HG02798 (cell line): ENCODE measurements around the gene SORCS1.

Source experiments
- ATAC-seq: cut with Tn5 transposase; IDR thresholded peaks from one replicate; pipeline ENCODE4 v1.9.1; 2021; ENCODE audit warnings: mild to moderate bottlenecking; ENCODE audit not compliant: unreplicated experiment, poor library complexity

SORCS1 gene

GRCh38 chr10:107163881-107164861 is at the start of gene SORCS1:
Gene SORCS1, minus strand, starts transcription at chr10:107164706.
- no peak for ATAC-seq

GRCh38 chr10:107214261-107214660 is 49.8 kb upstream of the SORCS1 start:
- no peak for ATAC-seq

DNA sequence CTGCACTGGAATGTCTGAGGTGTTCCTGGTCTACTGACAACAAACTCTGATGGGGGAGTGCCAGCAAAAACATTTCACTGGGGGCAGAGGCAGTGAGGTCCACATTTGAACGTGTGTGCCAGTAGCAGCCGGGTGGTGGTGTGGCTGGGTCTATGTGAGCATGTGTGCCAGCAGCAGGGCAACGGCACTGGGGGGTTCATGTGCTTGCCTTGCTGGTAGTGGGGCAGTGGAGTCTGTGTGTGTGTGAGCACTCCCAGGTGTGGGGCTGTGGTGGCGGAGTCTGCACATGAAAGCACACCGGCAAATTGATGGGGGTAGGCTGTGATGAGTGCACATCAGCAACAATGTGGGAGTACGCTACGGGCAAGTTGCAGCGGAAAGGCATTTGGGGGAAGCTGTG is 49.4 kb upstream of the SORCS1 start:
- ATAC-seq = no peak

GRCh38 chr10:107206833-107207232 is 42.3 kb upstream of the SORCS1 start:
- ATAC-seq = no peak

DNA sequence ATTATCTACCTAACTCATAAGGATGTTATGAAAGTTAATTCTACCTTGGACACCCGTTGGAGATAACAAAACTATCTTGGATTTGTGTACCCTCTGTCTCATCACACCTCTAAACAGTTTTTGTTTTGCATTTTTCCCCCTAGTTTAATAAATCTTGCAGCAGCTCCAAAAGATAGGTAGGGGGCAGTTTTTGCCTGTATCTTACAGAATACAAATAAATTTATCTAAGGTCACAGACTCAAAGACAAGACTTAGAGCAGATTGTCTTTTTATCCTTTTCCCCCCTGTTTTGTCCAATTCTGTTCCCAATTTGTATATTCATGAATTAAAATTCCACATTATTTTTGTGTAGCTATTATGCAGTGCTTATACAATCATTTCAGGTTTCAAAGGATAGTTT is 5.0 kb upstream of the SORCS1 start:
- no peak for ATAC-seq

- no peak for ATAC-seq
These were observed 4.2 kb upstream of the SORCS1 start for GRCh38 chr10:107168738-107169137.

GRCh38 chr10:107166403-107166802 is 1.9 kb upstream of the SORCS1 start:
- ATAC-seq = no peak

- no peak for ATAC-seq
These were observed 486 bp upstream of the SORCS1 start for GRCh38 chr10:107164992-107165391.

DNA sequence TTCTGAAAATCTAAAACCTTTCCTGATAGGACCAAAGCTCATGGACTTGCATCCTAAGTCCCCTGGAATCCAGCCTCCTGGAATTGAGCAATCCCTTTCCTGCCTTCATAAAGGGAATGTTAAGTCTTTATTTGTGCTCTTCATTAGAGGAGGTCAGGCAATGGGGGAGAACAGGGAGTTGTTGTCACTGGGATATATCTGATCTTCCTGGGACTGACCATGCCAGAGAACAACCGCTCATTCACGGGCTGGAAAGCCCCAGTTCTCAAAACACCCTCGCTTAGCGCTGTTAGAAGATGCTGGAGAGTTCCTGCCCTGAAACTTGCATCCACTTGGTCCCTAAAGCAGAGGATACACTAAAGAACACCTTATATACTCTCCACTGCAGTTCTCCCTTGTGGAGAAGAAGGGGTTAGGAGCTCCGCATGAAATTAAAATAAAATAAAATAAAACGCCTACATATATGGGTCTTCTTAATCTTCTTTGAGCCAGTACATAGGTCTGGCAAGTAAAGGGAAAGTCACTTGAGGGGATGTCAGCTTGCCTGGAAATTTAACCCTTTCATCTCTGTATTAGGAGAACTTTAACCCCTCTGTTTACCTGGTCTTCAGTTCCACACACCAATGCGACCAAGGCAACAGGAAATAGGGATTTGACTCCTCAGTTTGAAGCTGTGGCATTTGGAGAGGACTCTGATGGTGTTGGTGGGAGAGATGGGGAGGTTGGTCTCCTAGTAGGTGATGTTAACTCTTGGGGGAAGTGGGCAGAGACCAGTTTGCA is 1.2 kb downstream of the SORCS1 start:
- ATAC-seq = no peak

DNA sequence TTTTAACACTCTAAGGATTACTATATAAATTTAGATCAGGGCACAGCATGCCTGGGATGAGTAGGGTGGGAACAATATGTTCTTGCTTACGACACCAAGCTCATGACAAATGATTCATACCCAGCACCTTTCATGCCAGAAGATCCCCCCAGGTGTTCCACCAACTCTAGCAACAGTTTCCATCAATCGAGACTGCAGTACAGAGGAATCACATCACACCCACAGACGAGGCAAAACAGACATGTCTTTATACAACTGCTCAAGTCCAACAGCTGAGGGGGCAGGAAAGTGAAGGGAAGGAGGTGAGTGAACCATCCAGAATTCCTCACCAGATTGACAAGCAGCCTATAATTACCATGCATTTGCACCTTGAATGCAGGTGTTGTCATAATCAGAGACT is 3.6 kb downstream of the SORCS1 start:
- no peak for ATAC-seq

DNA sequence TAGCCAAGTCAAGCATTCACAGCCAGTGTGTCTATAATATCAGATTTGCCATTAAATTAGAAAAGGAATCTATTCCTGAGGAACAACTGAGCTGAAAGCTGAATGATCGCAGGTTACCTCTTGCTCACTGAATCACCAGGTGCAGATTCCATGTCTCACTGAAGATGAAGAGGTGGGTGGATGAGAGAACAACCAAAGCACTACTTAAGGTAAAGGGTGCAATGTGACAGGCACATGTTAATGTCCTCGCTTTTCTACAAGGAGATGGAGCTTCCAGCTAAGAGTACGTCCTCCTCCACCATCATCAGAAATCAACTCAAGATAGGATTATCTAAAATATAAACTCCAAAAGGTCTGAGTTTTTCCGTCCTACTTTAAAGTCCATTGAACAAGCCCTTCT is 4.6 kb downstream of the SORCS1 start:
- no peak for ATAC-seq

- ATAC-seq = no peak
These were observed 7.4 kb downstream of the SORCS1 start for GRCh38 chr10:107157071-107157470.

DNA sequence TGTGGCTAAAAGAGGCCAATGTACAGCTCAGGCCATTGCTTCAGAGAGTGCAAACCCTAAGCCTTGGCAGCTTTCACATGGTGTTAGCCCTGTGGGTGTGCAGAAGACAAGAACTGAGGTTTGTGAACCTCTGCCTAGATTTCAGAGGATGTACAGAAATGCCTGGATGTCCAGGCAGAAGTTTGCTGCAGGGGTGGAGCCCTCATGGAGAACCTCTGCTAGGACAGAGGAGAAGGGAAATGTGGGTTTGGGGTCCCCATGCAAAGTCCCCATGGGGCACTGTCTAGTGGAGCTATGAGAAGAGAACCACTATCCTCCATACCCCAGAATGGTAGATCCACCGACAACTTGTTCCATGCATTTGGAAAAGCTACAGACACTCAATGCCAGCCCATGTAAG is 12.4 kb downstream of the SORCS1 start:
- no peak for ATAC-seq

DNA sequence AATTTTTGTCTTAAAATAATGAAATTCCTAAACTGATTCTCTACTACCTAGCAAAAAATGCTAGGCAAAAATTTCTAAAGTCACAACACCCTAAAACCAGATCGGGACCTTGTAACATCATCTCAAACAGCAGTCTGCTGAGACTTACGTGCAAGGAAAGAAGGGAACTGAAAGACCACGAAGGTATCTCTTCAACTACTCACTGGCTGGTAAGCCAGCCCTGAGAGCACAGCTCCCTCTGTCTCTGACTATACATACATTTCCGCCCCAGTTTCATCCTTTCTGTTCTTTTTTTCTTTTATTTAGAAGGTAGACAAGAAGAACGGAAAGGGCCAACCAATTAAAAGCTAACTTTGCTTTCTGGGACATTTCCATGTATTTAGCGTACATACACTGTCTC is 15.6 kb downstream of the SORCS1 start:
- no peak for ATAC-seq

GRCh38 chr10:107144490-107144889 is 20.0 kb downstream of the SORCS1 start:
- ATAC-seq = no peak

DNA sequence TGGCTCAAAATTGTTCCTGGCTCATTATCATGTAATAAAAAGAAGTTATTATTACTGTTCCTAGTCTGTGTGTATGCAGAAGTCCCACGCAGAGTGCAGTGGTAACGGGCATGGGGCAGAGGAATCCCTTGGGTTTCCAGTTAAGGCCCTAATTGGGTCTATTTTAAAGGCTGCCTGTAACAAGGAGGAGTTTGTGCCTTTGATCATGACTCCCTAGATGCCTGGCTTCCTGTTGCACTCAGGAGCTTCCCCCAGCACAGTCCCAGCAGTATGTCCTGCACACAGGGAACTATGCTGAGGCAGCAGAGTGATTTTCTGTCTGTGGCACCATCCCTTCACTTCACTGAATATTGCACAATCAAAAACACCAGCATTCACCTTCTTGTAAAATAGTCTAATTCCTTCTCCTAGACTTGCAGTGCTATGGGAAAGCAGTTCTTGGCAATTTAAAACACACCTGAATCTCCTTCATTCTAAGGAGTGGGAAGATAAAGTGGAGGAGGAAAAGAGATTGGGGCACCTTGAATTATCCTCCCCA is 22.9 kb downstream of the SORCS1 start:
- ATAC-seq = no peak

- ATAC-seq = no peak
These were observed 25.3 kb downstream of the SORCS1 start for GRCh38 chr10:107139237-107139636.

DNA sequence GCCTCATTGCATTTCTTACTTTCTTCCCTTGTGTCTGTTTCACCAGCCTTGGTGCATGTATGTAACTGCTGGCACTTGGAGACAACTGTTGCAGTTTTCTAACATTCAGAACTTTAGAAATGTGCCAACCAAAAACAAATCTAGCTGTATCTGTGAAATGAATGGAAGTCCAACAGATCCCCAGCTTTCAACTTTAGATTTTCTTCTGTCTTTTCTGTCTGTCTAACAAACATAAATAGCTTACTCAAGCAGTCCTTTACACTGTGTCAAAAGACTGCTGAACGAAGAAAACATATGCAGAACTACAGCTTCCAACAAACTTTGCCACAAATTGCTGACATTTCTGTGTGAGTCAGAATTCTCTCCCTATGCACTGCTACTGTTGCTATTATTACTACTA is 30.9 kb downstream of the SORCS1 start:
- no peak for ATAC-seq

DNA sequence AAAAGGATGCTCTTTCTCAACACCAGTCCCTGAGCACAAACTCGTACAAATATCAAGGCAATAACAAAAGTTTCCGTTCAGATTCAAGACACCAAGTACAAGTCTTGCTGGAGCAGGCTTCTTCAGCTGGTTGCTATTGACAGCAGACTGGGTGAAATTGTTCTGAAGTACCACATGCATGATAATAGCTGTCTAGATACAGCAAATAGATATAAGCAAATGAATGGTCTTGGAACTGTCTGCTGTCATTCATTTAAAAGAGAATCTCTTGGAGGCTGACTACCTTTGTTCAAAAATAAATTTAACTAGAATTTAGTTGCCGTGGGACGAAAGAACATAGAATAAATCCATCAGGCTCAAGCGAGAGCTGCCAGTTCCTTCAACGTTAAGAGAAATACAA is 35.5 kb downstream of the SORCS1 start:
- no peak for ATAC-seq

- no peak for ATAC-seq
These were observed 37.9 kb downstream of the SORCS1 start for GRCh38 chr10:107126512-107127065.

- no peak for ATAC-seq
These were observed 41.8 kb downstream of the SORCS1 start for GRCh38 chr10:107122703-107123102.
